NCI-H146 treated with DMSO at 0.1 percent for 48 hours (cell line): ENCODE results near the gene ST7.

ENCODE experiments used
- DNase-seq: peaks from one replicate; lab custom pipeline; 2025; ENCODE audit not compliant: unreplicated experiment; lab: John Stamatoyannopoulos, UW

Gene ST7

GRCh38 chr7:117179701-117180100 lies 226.4 kb downstream of the ST7 start:
- no peak for DNase-seq

GRCh38 chr7:117183729-117184128 lies 230.4 kb downstream of the ST7 start:
- DNase-seq: no peak

- DNase-seq: peak; percentile 95
Observed at GRCh38 chr7:117184367-117184766, 231.1 kb downstream of the ST7 start.

GRCh38 chr7:117185124-117185523 lies 231.8 kb downstream of the ST7 start:
- no peak for DNase-seq

GRCh38 chr7:117186218-117187010 lies 233.1 kb downstream of the ST7 start:
- DNase-seq: no peak

GRCh38 chr7:117188376-117188775 lies 235.1 kb downstream of the ST7 start:
- no peak for DNase-seq

- no peak for DNase-seq
Observed at GRCh38 chr7:117188949-117189592, 235.8 kb downstream of the ST7 start.

GRCh38 chr7:117190104-117190503 lies 236.8 kb downstream of the ST7 start:
- no peak for DNase-seq

GRCh38 chr7:117190746-117191435 lies 237.6 kb downstream of the ST7 start:
- DNase-seq: no peak

- DNase-seq: no peak
Observed at GRCh38 chr7:117192108-117192507, 238.8 kb downstream of the ST7 start.

- DNase-seq: no peak
Observed at GRCh38 chr7:117193564-117193963, 240.3 kb downstream of the ST7 start.

- DNase-seq: no peak
Observed at GRCh38 chr7:117194445-117194844, 241.1 kb downstream of the ST7 start.

- no peak for DNase-seq
Observed at GRCh38 chr7:117195361-117196029, 242.2 kb downstream of the ST7 start.

- DNase-seq: no peak
Observed at GRCh38 chr7:117200132-117200531, 246.8 kb downstream of the ST7 start.

- DNase-seq: no peak
Observed at GRCh38 chr7:117200786-117201458, 247.6 kb downstream of the ST7 start.

GRCh38 chr7:117202511-117202910 lies 249.2 kb downstream of the ST7 start:
- no peak for DNase-seq

GRCh38 chr7:117203205-117203604 lies 249.9 kb downstream of the ST7 start:
- no peak for DNase-seq

- no peak for DNase-seq
Observed at GRCh38 chr7:117205873-117206272, 252.6 kb downstream of the ST7 start.

- DNase-seq: no peak
Observed at GRCh38 chr7:117208257-117208656, 255.0 kb downstream of the ST7 start.

GRCh38 chr7:117210397-117210796 lies 257.1 kb downstream of the ST7 start:
- no peak for DNase-seq

GRCh38 chr7:117210908-117211307 lies 257.6 kb downstream of the ST7 start:
- DNase-seq: no peak
